ENCODE measurements around the gene CLASP2.
A peak's percentile ranks its signal among the peaks of the same experiment; 100 is the strongest.

The CLASP2 gene

GRCh38 chr3:33718595-33718907, 497 bp upstream of the CLASP2 start:
- TF ChIP-seq CTCF (IDR thresholded peaks at IDR 0.05; ENCODE audit: low read depth, low read length): no peak
- DNase-seq (ENCODE audit: extremely low read depth, low read depth): no peak

GRCh38 chr3:33717616-33717865, 513 bp downstream of the CLASP2 start:
- no peak for TF ChIP-seq CTCF (IDR thresholded peaks at IDR 0.05; ENCODE audit: low read depth, low read length)
- peak; percentile 11 for DNase-seq (ENCODE audit: extremely low read depth, low read depth)

- TF ChIP-seq CTCF (IDR thresholded peaks at IDR 0.05; ENCODE audit: low read depth, low read length): no peak
Measured at GRCh38 chr3:33716227-33716626, 1.8 kb downstream of the CLASP2 start.

GRCh38 chr3:33711100-33711499, 7.0 kb downstream of the CLASP2 start:
- no peak for TF ChIP-seq CTCF (IDR thresholded peaks at IDR 0.05; ENCODE audit: low read depth, low read length)
- DNase-seq (ENCODE audit: extremely low read depth, low read depth): no peak

More at GRCh38 chr3:33716227-33716626, 1.8 kb downstream of the CLASP2 start:
- no peak for DNase-seq (ENCODE audit: extremely low read depth, low read depth)

- no peak for TF ChIP-seq CTCF (IDR thresholded peaks at IDR 0.05; ENCODE audit: low read depth, low read length)
- DNase-seq (ENCODE audit: extremely low read depth, low read depth): no peak
Measured at GRCh38 chr3:33706056-33706455, 12.0 kb downstream of the CLASP2 start.

- no peak for TF ChIP-seq CTCF (IDR thresholded peaks at IDR 0.05; ENCODE audit: low read depth, low read length)
Measured at GRCh38 chr3:33704891-33705290, 13.2 kb downstream of the CLASP2 start.

GRCh38 chr3:33699275-33699674, 18.8 kb downstream of the CLASP2 start:
- no peak for DNase-seq (ENCODE audit: extremely low read depth, low read depth)

More at GRCh38 chr3:33704891-33705290, 13.2 kb downstream of the CLASP2 start:
- DNase-seq (ENCODE audit: extremely low read depth, low read depth): no peak

More at GRCh38 chr3:33699275-33699674, 18.8 kb downstream of the CLASP2 start:
- no peak for TF ChIP-seq CTCF (IDR thresholded peaks at IDR 0.05; ENCODE audit: low read depth, low read length)

All from AG09319 (cell line).